DMS114 treated with DMSO at 0.1 percent for 48 hours (cell line): Measurements from ENCODE around the gene ETFB.

ENCODE experiments used
- DNase-seq: peaks from one replicate; lab custom pipeline; 2025; ENCODE audit not compliant: unreplicated experiment; lab: John Stamatoyannopoulos, UW

ETFB gene

GRCh38 chr19:51296336-51297093, 69.7 kb downstream of the ETFB start:
- no peak for DNase-seq

GRCh38 chr19:51295382-51296126, 70.6 kb downstream of the ETFB start:
- DNase-seq: no peak
